ENCODE measurements around the gene AUTS2.

DNA sequence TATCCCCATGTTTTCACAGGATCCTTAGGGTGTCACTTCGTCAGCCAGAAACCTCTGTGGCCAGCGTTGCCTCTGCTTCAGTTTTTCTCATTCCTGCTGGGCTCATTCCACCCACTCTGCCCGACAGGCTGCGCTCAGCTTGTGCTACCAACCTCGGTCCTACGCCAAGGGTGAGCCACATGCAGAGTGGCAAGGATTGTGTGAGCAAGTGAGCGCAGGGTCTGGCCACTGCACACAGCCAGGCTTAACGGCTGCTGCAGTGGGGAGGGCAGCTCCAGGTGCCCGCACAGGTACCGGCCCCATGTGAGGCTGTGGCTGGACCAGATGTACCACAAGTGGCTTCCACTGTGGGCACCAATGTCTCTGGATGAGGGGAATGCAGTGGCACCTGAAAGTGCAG lies 329.2 kb downstream of the AUTS2 start:
- no peak for TF ChIP-seq EP300 (IDR thresholded peaks at IDR 0.05; ENCODE audit: low read depth)
- no peak for TF ChIP-seq POLR2A (IDR thresholded peaks at IDR 0.05)
